OCI-LY3 (cell line): Measurements from ENCODE around the gene RNASEH2B.

Experiments
- CTCF ChIP-seq: fragments of 200-600, 300-600 bp; sonication (generic); IDR thresholded peaks from 2 replicates; pipeline ENCODE4 v1.5.1; 2014; ENCODE audit warnings: antibody characterized with exemption, low read length, low read depth
- EZH2phosphoT487 ChIP-seq: fragments of 200-600 bp; shearing (Covaris generic); IDR thresholded peaks from 2 replicates; pipeline ENCODE4 v1.6.1; 2018; ENCODE audit warnings: antibody characterized with exemption, mixed run types, low read depth

- no peak for TF ChIP-seq CTCF
- TF ChIP-seq EZH2phosphoT487 = no peak
Measured at GRCh38 chr13:50889317-50889716, 20.3 kb upstream of the RNASEH2B start.
